ENCODE results near the gene KRTAP10-12. TPM values are rescaled to one million over a fixed set of nuclear protein-coding genes. Genes with fewer than 3 reads are reported as not detected.

KRTAP10-12 gene
- total and polyA plus RNA-seq, 7 experiments from 2014 or later = not detected

DNA sequence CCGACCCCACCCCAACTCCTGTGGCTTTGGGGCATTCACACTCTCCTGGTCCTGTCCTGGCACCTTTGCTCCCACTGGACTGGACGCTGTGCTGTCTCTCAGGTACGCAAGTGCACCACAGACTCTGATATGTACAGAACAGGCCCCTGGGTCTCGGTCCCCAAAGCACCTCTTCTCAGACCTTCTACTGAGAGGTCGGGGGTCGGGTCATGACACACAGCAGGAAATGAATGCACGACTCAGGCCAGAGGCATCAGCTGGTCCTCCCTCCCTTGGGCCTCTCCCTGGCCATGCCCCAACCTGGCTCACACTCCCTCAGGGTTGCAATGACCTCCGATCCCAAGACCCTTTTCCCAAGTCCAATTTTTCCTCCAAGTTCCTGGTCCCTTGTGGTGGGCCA lies 1.8 kb upstream of the KRTAP10-12 start:
- intact Hi-C loops (cut with micrococcal nuclease) = loop anchor here in 1 of 2 donors (10.0 kb wide), 1 partner anchor 150 kb away; the partner anchor contains the start of gene KRTAP10-1
- Histone ChIP-seq H3K4me1 (ENCODE audit: control insufficient read depth in 2 of 2, insufficient read depth in 2 of 2, low read length in 2 of 2) (no peaks in the 10 kb centered on the region), H3K27ac (ENCODE audit: low read depth, low read length) (no peak overlapping the region), H3K36me3 (ENCODE audit: control insufficient read depth in 2 of 3, insufficient read depth in 3 of 3, low read length in 3 of 3) (no peaks in the 10 kb centered on the region), H3K4me3 (ENCODE audit: low read length) (no peak overlapping the region), H3K27me3 (ENCODE audit: control insufficient read depth in 2 of 2, insufficient read depth in 2 of 2, low read length in 2 of 2) (peaks cover 0 to 2% of the 10 kb centered on the region in 2 donors), H3K9me3 (ENCODE audit: control insufficient read depth in 2 of 3, low read length in 3 of 3) (no peaks in the 10 kb centered on the region)
- CTCF ChIA-PET = no interaction called here
- DNase-seq = no peak
- no peak for ATAC-seq
- H3K36me3 Mint-ChIP-seq = peaks cover 0 to 9% (median 3%) of the 10 kb centered on the region in 5 donors
- POLR2A ChIA-PET = no interaction called here
- H3K9me3 Mint-ChIP-seq = peaks cover 0 to 19% (median 8%) of the 10 kb centered on the region in 11 donors
- peaks cover 27 to 72% (median 34%) of the 10 kb centered on the region in 5 donors for H3K27me3 Mint-ChIP-seq
- peak overlapping the region in 2 of 9 donors; percentile 25 to 41 for H3K27ac Mint-ChIP-seq
- peaks cover 2 to 38% (median 23%) of the 10 kb centered on the region in 7 donors for H3K4me1 Mint-ChIP-seq
- peak overlapping the region in 1 of 10 donors; percentile 25 for H3K4me3 Mint-ChIP-seq

DNA sequence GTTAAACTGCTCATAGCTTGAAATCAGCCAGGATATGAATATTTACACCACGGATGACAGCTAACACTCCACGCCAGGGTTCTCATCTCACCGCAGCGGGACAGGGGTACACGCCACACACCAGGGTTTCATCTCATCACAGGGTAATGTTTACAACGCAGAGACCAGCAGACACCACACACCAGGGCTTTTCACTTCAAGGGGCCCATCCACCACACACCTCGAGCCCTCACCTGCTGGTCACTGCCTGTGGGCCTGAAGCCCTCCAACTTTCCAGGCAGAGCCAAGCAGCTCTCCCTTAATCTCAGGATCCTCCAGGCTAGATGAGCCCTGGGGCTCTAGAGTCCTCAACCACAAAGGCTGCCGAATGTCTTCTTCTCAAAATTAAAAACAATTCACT lies 1.3 kb upstream of the KRTAP10-12 start:
- H3K4me1 ChIP-seq (ENCODE audit: control insufficient read depth in 2 of 2, insufficient read depth in 2 of 2, low read length in 2 of 2) = no peaks in the 10 kb centered on the region
- H3K27ac ChIP-seq (ENCODE audit: low read depth, low read length) = no peak overlapping the region
- intact Hi-C loops (cut with micrococcal nuclease) = loop anchor here in 1 of 2 donors (10.0 kb wide), 1 partner anchor 151 kb away; the partner anchor contains the start of gene KRTAP10-1
- H3K27me3 ChIP-seq (ENCODE audit: control insufficient read depth in 2 of 2, insufficient read depth in 2 of 2, low read length in 2 of 2) = peaks cover 0 to 2% of the 10 kb centered on the region in 2 donors
- Mint-ChIP-seq H3K36me3 (peaks cover 0 to 9% (median 3%) of the 10 kb centered on the region in 5 donors), H3K27ac (peak overlapping the region in 1 of 9 donors; percentile 82), H3K4me3 (no peak overlapping the region), H3K27me3 (peaks cover 29 to 72% (median 35%) of the 10 kb centered on the region in 5 donors), H3K4me1 (peaks cover 2 to 38% (median 23%) of the 10 kb centered on the region in 7 donors), H3K9me3 (peaks cover 0 to 19% (median 8%) of the 10 kb centered on the region in 11 donors)
- H3K4me3 ChIP-seq (ENCODE audit: low read length) = no peak overlapping the region
- POLR2A ChIA-PET = no interaction called here
- ATAC-seq (no peak), DNase-seq (no peak)
- CTCF ChIA-PET = no interaction called here
- no peaks in the 10 kb centered on the region for H3K36me3 ChIP-seq (ENCODE audit: control insufficient read depth in 2 of 3, insufficient read depth in 3 of 3, low read length in 3 of 3)
- no peaks in the 10 kb centered on the region for H3K9me3 ChIP-seq (ENCODE audit: control insufficient read depth in 2 of 3, low read length in 3 of 3)

DNA sequence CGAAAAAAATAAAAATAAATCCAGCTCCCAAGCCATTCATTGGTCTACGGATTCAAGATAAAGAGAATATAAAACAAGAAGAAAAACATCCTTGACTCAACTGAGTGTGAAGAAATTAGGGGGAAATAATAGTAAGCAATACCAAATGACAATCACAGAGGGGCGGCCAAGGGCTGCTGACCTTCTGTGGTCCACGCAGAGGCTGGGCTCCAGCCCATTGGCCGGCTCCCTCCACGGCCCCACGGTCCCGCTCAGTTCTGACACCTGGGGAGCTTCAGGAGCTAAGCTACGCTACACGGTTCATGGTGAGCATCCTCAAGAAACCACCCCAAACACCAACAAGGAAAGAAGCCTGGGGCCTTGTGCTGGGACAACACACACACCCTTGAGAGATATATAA lies 400 bp upstream of the KRTAP10-12 start:
- DNase-seq (no peak), ATAC-seq (no peak)
- Mint-ChIP-seq H3K9me3 (peaks cover 0 to 19% (median 8%) of the 10 kb centered on the region in 11 donors), H3K4me1 (peaks cover 2 to 31% (median 16%) of the 10 kb centered on the region in 7 donors), H3K27ac (peak overlapping the region in 1 of 9 donors; percentile 24), H3K4me3 (no peak overlapping the region), H3K36me3 (peaks cover 0 to 9% (median 3%) of the 10 kb centered on the region in 5 donors), H3K27me3 (peaks cover 38 to 73% (median 43%) of the 10 kb centered on the region in 5 donors)
- Histone ChIP-seq H3K4me1 (ENCODE audit: control insufficient read depth in 2 of 2, insufficient read depth in 2 of 2, low read length in 2 of 2) (no peaks in the 10 kb centered on the region), H3K27me3 (ENCODE audit: control insufficient read depth in 2 of 2, insufficient read depth in 2 of 2, low read length in 2 of 2) (peaks cover 0 to 2% of the 10 kb centered on the region in 2 donors), H3K4me3 (ENCODE audit: low read length) (no peak overlapping the region), H3K27ac (ENCODE audit: low read depth, low read length) (no peak overlapping the region), H3K36me3 (ENCODE audit: control insufficient read depth in 2 of 3, insufficient read depth in 3 of 3, low read length in 3 of 3) (no peaks in the 10 kb centered on the region), H3K9me3 (ENCODE audit: control insufficient read depth in 2 of 3, low read length in 3 of 3) (no peaks in the 10 kb centered on the region)
- CTCF ChIA-PET = interaction anchor here (0.5 to 0.6 kb wide), 2 partner anchors 363 to 733 kb away, joined by 3 read pairs; no protein-coding TSS in a partner anchor
- POLR2A ChIA-PET = interaction anchor here (1.1 kb wide), 1 partner anchor 78 kb away, joined by 4 read pairs; no protein-coding TSS in a partner anchor
- intact Hi-C loops (cut with micrococcal nuclease) = loop anchor here in 1 of 2 donors (10.0 kb wide), 1 partner anchor 152 kb away; the partner anchor contains the start of gene KRTAP10-1

DNA sequence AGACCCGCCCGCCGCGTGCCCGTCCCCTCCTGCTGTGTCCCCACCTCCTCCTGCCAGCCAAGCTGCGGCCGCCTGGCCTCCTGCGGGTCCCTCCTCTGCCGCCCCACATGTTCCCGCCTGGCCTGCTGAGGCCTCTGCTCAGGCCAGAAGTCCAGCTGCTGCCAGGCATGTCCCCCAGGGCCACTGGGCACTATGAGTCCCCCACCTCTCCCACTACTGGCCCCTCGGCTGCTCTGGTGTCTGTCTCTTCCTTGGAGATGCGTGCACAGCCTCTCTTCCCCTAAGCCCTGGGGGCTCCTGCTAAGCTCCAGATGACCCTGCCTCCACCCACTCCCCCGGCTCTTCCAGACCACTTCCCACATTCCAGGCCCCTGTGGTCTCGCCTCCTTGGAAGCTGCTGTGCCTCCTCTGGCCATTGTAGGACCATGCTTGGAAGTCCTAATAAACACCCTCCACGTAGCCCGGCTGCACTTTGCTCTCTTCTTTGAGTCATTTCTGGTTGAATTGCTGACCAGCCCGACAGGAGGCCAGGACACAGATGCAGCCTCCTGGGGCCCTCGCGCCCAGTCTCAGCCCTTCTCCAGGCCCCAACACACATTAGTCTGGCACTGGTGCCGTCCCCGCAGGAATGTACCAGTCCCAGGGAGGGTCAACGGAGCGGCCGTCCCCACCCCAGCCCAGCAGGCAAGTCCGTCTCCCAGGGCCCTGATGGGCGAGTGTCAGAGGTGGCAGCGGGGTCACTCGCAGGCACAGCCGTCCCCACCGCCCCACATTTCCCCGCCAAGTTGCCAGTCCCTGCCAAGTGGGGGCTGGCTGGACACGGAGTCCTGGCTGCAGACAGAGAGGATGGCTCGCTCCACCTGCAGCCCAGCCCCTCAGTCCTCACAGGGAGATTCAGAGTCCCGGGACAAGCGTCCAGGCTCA lies 1.1 kb downstream of the KRTAP10-12 start:
- POLR2A ChIA-PET = no interaction called here
- H3K9me3 Mint-ChIP-seq = peaks cover 0 to 7% (median 4%) of the 10 kb centered on the region in 11 donors
- Histone ChIP-seq H3K4me1 (ENCODE audit: control insufficient read depth in 2 of 2, insufficient read depth in 2 of 2, low read length in 2 of 2) (no peaks in the 10 kb centered on the region), H3K36me3 (ENCODE audit: control insufficient read depth in 2 of 3, insufficient read depth in 3 of 3, low read length in 3 of 3) (no peaks in the 10 kb centered on the region), H3K9me3 (ENCODE audit: control insufficient read depth in 2 of 3, low read length in 3 of 3) (no peaks in the 10 kb centered on the region), H3K27ac (ENCODE audit: low read depth, low read length) (no peak overlapping the region), H3K4me3 (ENCODE audit: low read length) (no peak overlapping the region), H3K27me3 (ENCODE audit: control insufficient read depth in 2 of 2, insufficient read depth in 2 of 2, low read length in 2 of 2) (peaks cover 0 to 3% of the 10 kb centered on the region in 2 donors)
- CTCF ChIA-PET = no interaction called here
- H3K27me3 Mint-ChIP-seq = peaks cover 53 to 73% (median 54%) of the 10 kb centered on the region in 5 donors
- H3K36me3 Mint-ChIP-seq = peaks cover 0 to 4% (median 0%) of the 10 kb centered on the region in 5 donors
- peaks cover 2 to 21% (median 12%) of the 10 kb centered on the region in 7 donors for H3K4me1 Mint-ChIP-seq
- DNase-seq (no peak), ATAC-seq (no peak)
- peak overlapping the region in 1 of 10 donors; percentile 42 for H3K4me3 Mint-ChIP-seq
- intact Hi-C loops (cut with micrococcal nuclease) = loop anchor here in 1 of 2 donors (10.0 kb wide), 1 partner anchor 153 kb away; the partner anchor contains the start of gene KRTAP10-1
- H3K27ac Mint-ChIP-seq = peak overlapping the region in 1 of 9 donors; percentile 36

DNA sequence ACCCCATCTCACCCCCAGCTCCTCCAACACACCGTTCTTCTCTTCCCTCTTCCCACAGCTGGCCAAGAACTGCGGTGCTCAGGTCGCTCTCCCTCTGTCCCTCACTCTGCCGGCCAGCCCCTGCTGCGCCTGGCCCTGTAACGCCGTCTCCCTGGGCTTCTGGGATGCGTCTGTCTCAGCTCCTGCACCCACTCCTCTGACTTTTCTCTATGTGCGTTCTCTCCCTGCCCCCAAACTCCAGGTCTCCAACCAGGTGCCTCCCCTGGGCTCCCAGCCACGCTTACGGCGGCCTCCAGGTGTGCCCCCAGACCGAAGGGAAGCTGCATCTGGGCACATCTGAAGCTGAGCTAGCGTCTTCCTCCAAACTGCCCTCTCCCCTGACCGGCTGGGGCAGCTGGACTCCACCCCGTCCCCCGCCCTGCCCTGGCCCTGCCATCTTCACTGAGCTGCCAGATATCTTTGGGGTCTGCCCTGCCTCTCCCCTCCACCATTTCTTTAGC lies 2.6 kb downstream of the KRTAP10-12 start:
- Mint-ChIP-seq H3K27ac (peak overlapping the region in 1 of 9 donors; percentile 70), H3K4me1 (peaks cover 0 to 14% (median 9%) of the 10 kb centered on the region in 7 donors), H3K4me3 (no peak overlapping the region), H3K36me3 (peaks cover 0 to 4% (median 0%) of the 10 kb centered on the region in 5 donors), H3K27me3 (peaks cover 60 to 80% (median 68%) of the 10 kb centered on the region in 5 donors), H3K9me3 (peaks cover 0 to 6% (median under 1%) of the 10 kb centered on the region in 11 donors)
- Histone ChIP-seq H3K9me3 (ENCODE audit: control insufficient read depth in 2 of 3, low read length in 3 of 3) (peaks cover 0 to 4% (median 0%) of the 10 kb centered on the region in 3 experiments), H3K36me3 (ENCODE audit: control insufficient read depth in 2 of 3, insufficient read depth in 3 of 3, low read length in 3 of 3) (no peaks in the 10 kb centered on the region), H3K4me1 (ENCODE audit: control insufficient read depth in 2 of 2, insufficient read depth in 2 of 2, low read length in 2 of 2) (no peaks in the 10 kb centered on the region), H3K27me3 (ENCODE audit: control insufficient read depth in 2 of 2, insufficient read depth in 2 of 2, low read length in 2 of 2) (peaks cover 0 to 11% of the 10 kb centered on the region in 2 donors), H3K27ac (ENCODE audit: low read depth, low read length) (no peak overlapping the region), H3K4me3 (ENCODE audit: low read length) (no peak overlapping the region)
- no peak for ATAC-seq
- no peak for DNase-seq
- CTCF ChIA-PET = no interaction called here
- POLR2A ChIA-PET = interaction anchor here (0.5 kb wide), 1 partner anchor 48 kb away, joined by 3 read pairs; no protein-coding TSS in a partner anchor
- intact Hi-C loops (cut with micrococcal nuclease) = loop anchor here in 1 of 2 donors (10.0 kb wide), 1 partner anchor 155 kb away; the partner anchor contains the start of gene KRTAP10-1
